WTC11 (cell line): ENCODE data around the gene OGN. TPM values are rescaled to one million over a fixed set of nuclear protein-coding genes. Genes with fewer than 3 reads are reported as not detected.

Experiments
- ATAC-seq: fragments of 200-7000 bp; cut with Tn5 transposase; 2 replicates; pipeline ENCODE4 v1.10.0; 2021; ENCODE audit warnings: mild to moderate bottlenecking, moderate library complexity
- CTCF ChIA-PET: fragments of 300-600 bp; sonication (Branson Sonifier 250); formaldehyde crosslinking; loops from one replicate; lab custom pipeline; 2021; ENCODE audit warnings: antibody characterized with exemption; lab: Charles Lee
- POLR2A ChIA-PET: fragments of 350-600 bp; sonication (Branson Sonifier 250); formaldehyde crosslinking; loops from one replicate; lab custom pipeline; 2021; ENCODE audit warnings: antibody characterized with exemption; lab: Charles Lee
- DNase-seq: peaks from one replicate; pipeline ENCODE4 v3.0.0; 2021; ENCODE audit warnings: low spot score
- H3K27ac Mint-ChIP-seq: 2 replicates; pipeline ENCODE4 v1.8.0; 2021; ENCODE audit warnings: mixed read lengths
- H3K27me3 Mint-ChIP-seq: 2 replicates; pipeline ENCODE4 v1.8.0; 2021; ENCODE audit warnings: low read depth, mild to moderate bottlenecking, moderate library complexity, mixed read lengths
- H3K36me3 Mint-ChIP-seq: 2 replicates; pipeline ENCODE4 v1.8.0; 2021; ENCODE audit warnings: mixed read lengths
- H3K4me1 Mint-ChIP-seq: 2 replicates; pipeline ENCODE4 v1.8.0; 2022; ENCODE audit warnings: mixed read lengths
- H3K4me3 Mint-ChIP-seq: 2 replicates; pipeline ENCODE4 v1.8.0; 2021; ENCODE audit warnings: mild to moderate bottlenecking, moderate library complexity, mixed read lengths
- H3K9me3 Mint-ChIP-seq: 2 replicates; pipeline ENCODE4 v1.8.0; 2021; ENCODE audit warnings: mixed read lengths
- CREB1 ChIP-seq: sonication (generic); formaldehyde crosslinking; IDR thresholded peaks from 2 replicates; pipeline ENCODE4 v1.8.0; 2023; ENCODE audit warnings: mild to moderate bottlenecking, missing genetic modification reagents
- ETV6 ChIP-seq: sonication (generic); formaldehyde crosslinking; IDR thresholded peaks from 2 replicates; pipeline ENCODE4 v1.8.1; 2022; ENCODE audit warnings: mild to moderate bottlenecking, missing genetic modification reagents
- FOXK1 ChIP-seq: sonication (generic); formaldehyde crosslinking; IDR thresholded peaks from 2 replicates; pipeline ENCODE4 v1.8.0; 2022; ENCODE audit warnings: mild to moderate bottlenecking, moderate library complexity, missing genetic modification reagents
- JAZF1 ChIP-seq: fragments of 250-450 bp; sonication (Bioruptor Pico); IDR thresholded peaks from 2 replicates; pipeline ENCODE4 v1.9.0; 2021; ENCODE audit warnings: moderate library complexity, mild to moderate bottlenecking, inconsistent platforms
- SMAD4 ChIP-seq: sonication (generic); formaldehyde crosslinking; IDR thresholded peaks from 2 replicates; pipeline ENCODE4 v1.8.0; 2022; ENCODE audit warnings: mild to moderate bottlenecking, missing genetic modification reagents
- SOX15 ChIP-seq: fragments of 250-450 bp; sonication (Bioruptor Pico); IDR thresholded peaks from 2 replicates; pipeline ENCODE4 v1.9.0; 2021; ENCODE audit warnings: mild to moderate bottlenecking
- ZNF219 ChIP-seq: sonication (generic); formaldehyde crosslinking; IDR thresholded peaks from 2 replicates; pipeline ENCODE4 v1.8.0; 2023; ENCODE audit warnings: missing genetic modification reagents, mild to moderate bottlenecking, borderline replicate concordance
- ZNF396 ChIP-seq: fragments of 250-450 bp; sonication (Bioruptor Pico); IDR thresholded peaks from 2 replicates; pipeline ENCODE4 v1.8.0; 2021; ENCODE audit warnings: mild to moderate bottlenecking, moderate library complexity, borderline replicate concordance
- ZNF416 ChIP-seq: fragments of 250-450 bp; sonication (Bioruptor Pico); IDR thresholded peaks from 2 replicates; pipeline ENCODE4 v1.9.0; 2021; ENCODE audit warnings: mild to moderate bottlenecking, inconsistent platforms
- total RNA-seq: library from RNA; stranded (reverse); gene quantifications from 3 replicates; pipeline ENCODE4 v1.2.3, GENCODE V29; 2021
- TF ChIP-seq, protein P1 (sequence below): sonication (generic); formaldehyde crosslinking; IDR thresholded peaks from 2 replicates; pipeline ENCODE4 v1.8.0; 2023; ENCODE audit warnings: missing genetic modification reagents, mild to moderate bottlenecking, borderline replicate concordance
- TF ChIP-seq, protein P2 (sequence below): sonication (generic); formaldehyde crosslinking; IDR thresholded peaks from 2 replicates; pipeline ENCODE4 v1.8.1; 2023; ENCODE audit warnings: mild to moderate bottlenecking, missing genetic modification reagents
- TF ChIP-seq, protein P3 (sequence below): fragments of 250-450 bp; sonication (Bioruptor Pico); conservative IDR thresholded peaks from 2 replicates; pipeline ENCODE4 v1.9.0; 2021; ENCODE audit warnings: mild to moderate bottlenecking
- TF ChIP-seq, protein P4 (sequence below): sonication (generic); formaldehyde crosslinking; IDR thresholded peaks from 2 replicates; pipeline ENCODE4 v1.8.0; 2023; ENCODE audit warnings: missing genetic modification reagents
- TF ChIP-seq, protein P5 (sequence below): sonication (generic); formaldehyde crosslinking; IDR thresholded peaks from 2 replicates; pipeline ENCODE4 v1.8.0; 2022; ENCODE audit warnings: mild to moderate bottlenecking, missing genetic modification reagents
- TF ChIP-seq, protein P6 (sequence below): sonication (generic); formaldehyde crosslinking; IDR thresholded peaks from 2 replicates; pipeline ENCODE4 v1.8.1; 2023; ENCODE audit warnings: mild to moderate bottlenecking, missing genetic modification reagents, borderline replicate concordance
- TF ChIP-seq, protein P7 (sequence below): sonication (generic); formaldehyde crosslinking; IDR thresholded peaks from 2 replicates; pipeline ENCODE4 v1.8.0; 2022; ENCODE audit warnings: mild to moderate bottlenecking, missing genetic modification reagents
- TF ChIP-seq, protein P8 (sequence below): sonication (generic); formaldehyde crosslinking; IDR thresholded peaks from 2 replicates; pipeline ENCODE4 v1.8.1; 2022; ENCODE audit warnings: mild to moderate bottlenecking, missing genetic modification reagents, moderate library complexity, borderline replicate concordance

The OGN gene
- total RNA-seq, 1 experiment from 2014 or later, result not detected

DNA sequence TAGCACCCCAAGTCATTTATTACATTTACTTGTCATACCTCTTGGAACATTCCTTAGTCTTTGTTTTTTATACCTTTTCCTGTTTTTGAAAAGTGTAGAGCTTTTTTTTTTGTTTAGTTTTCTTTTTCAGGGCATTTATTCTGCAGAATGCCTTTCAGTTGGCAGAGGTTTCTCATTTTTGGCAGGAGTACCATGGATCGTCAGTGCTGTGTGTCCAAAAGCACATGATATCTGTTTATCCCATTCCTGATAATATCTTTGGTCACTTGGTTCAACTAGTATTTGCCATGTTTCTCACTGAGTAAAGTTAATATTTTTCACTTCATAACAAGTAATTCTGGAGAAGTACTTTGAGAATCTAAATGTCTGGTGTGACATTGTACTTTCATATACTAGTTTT lies 10.7 kb downstream of the OGN start:
- H3K9me3 Mint-ChIP-seq, result peaks cover 17% of the 10 kb centered on the region
- TF ChIP-seq, protein P1, sequence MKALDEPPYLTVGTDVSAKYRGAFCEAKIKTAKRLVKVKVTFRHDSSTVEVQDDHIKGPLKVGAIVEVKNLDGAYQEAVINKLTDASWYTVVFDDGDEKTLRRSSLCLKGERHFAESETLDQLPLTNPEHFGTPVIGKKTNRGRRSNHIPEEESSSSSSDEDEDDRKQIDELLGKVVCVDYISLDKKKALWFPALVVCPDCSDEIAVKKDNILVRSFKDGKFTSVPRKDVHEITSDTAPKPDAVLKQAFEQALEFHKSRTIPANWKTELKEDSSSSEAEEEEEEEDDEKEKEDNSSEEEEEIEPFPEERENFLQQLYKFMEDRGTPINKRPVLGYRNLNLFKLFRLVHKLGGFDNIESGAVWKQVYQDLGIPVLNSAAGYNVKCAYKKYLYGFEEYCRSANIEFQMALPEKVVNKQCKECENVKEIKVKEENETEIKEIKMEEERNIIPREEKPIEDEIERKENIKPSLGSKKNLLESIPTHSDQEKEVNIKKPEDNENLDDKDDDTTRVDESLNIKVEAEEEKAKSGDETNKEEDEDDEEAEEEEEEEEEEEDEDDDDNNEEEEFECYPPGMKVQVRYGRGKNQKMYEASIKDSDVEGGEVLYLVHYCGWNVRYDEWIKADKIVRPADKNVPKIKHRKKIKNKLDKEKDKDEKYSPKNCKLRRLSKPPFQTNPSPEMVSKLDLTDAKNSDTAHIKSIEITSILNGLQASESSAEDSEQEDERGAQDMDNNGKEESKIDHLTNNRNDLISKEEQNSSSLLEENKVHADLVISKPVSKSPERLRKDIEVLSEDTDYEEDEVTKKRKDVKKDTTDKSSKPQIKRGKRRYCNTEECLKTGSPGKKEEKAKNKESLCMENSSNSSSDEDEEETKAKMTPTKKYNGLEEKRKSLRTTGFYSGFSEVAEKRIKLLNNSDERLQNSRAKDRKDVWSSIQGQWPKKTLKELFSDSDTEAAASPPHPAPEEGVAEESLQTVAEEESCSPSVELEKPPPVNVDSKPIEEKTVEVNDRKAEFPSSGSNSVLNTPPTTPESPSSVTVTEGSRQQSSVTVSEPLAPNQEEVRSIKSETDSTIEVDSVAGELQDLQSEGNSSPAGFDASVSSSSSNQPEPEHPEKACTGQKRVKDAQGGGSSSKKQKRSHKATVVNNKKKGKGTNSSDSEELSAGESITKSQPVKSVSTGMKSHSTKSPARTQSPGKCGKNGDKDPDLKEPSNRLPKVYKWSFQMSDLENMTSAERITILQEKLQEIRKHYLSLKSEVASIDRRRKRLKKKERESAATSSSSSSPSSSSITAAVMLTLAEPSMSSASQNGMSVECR (CRISPR knock-in tag), result no peak
- no peak for TF ChIP-seq ETV6 (CRISPR knock-in tag)
- TF ChIP-seq, protein P2, sequence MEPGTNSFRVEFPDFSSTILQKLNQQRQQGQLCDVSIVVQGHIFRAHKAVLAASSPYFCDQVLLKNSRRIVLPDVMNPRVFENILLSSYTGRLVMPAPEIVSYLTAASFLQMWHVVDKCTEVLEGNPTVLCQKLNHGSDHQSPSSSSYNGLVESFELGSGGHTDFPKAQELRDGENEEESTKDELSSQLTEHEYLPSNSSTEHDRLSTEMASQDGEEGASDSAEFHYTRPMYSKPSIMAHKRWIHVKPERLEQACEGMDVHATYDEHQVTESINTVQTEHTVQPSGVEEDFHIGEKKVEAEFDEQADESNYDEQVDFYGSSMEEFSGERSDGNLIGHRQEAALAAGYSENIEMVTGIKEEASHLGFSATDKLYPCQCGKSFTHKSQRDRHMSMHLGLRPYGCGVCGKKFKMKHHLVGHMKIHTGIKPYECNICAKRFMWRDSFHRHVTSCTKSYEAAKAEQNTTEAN (CRISPR knock-in tag), result no peak
- TF ChIP-seq ZNF416 (CRISPR knock-in tag), result no peak
- TF ChIP-seq, protein P3, sequence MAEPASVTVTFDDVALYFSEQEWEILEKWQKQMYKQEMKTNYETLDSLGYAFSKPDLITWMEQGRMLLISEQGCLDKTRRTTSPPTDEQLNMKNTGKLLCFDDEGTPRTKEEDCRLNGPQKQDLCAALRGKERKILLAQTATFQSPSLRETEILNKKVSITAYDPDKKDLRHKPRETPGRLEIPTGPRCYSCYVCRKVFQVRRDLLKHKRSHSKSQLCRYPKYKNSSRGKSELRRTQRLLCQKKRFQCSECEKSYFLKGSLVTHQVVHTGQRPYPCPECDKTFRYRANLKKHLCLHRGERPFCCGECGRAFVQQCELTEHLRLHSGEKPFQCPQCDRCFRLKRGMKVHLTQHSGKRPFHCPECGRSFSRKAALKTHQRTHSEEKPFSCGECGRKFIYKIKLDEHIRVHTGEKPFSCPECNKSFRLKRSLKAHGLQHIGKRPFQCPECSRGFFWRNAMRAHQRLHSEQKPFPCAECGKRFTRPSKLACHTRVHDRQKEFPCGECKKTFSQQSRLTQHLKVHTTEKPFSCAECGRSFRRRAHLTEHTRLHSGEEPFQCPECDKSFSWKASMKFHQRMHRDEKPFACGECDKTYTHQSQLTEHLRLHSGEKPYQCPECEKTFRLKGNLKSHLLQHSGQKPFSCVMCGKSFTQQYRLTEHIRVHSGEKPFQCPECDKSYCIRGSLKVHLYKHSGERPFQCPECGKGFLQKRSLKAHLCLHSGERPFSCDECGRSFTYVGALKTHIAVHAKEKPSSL (CRISPR knock-in tag), result no peak
- no peak for TF ChIP-seq SMAD4 (CRISPR knock-in tag)
- TF ChIP-seq, protein P4, sequence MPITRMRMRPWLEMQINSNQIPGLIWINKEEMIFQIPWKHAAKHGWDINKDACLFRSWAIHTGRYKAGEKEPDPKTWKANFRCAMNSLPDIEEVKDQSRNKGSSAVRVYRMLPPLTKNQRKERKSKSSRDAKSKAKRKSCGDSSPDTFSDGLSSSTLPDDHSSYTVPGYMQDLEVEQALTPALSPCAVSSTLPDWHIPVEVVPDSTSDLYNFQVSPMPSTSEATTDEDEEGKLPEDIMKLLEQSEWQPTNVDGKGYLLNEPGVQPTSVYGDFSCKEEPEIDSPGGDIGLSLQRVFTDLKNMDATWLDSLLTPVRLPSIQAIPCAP (CRISPR knock-in tag), result no peak
- no peak for TF ChIP-seq CREB1 (CRISPR knock-in tag)
- no peak for TF ChIP-seq SOX15 (CRISPR knock-in tag)
- TF ChIP-seq ZNF396 (CRISPR knock-in tag), result no peak
- TF ChIP-seq, all 79 proteins: peak for 0
- no peak overlapping the region for H3K27ac Mint-ChIP-seq
- H3K36me3 Mint-ChIP-seq, result peaks cover 7% of the 10 kb centered on the region; the same call in 1 of the 2 replicates
- H3K4me1 Mint-ChIP-seq, result no peaks in the 10 kb centered on the region
- no peak overlapping the region for H3K4me3 Mint-ChIP-seq
- CTCF ChIA-PET, result no interaction called here
- DNase-seq (no peak), ATAC-seq (no peak)
- POLR2A ChIA-PET, result no interaction called here
- H3K27me3 Mint-ChIP-seq, result no peaks in the 10 kb centered on the region

DNA sequence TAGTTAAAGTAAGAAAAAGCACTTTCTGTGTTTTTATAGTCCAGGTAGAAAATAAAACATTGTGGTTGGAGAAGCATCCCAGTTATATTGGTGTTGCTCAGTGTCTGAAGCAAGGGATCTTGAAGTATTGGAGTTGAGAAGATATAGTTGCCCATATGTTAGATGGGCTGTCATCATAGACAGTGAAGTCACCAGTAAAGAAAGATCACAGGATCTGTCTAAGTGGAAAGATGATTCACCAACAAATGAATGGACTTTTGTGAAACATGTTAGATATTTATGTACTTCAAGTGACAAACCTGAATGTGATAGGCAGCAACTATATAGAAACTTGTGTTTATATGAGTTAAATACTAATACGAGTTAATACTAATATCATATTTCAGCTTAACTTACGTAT lies 11.7 kb downstream of the OGN start:
- ChIA-PET POLR2A (no interaction called here), CTCF (no interaction called here)
- Mint-ChIP-seq H3K4me1 (no peaks in the 10 kb centered on the region), H3K27me3 (no peaks in the 10 kb centered on the region), H3K9me3 (peaks cover 8% of the 10 kb centered on the region), H3K4me3 (no peak overlapping the region), H3K27ac (no peak overlapping the region), H3K36me3 (peaks cover 3% of the 10 kb centered on the region; the same call in 1 of the 2 replicates)
- DNase-seq, result no peak
- ATAC-seq, result no peak
- TF ChIP-seq SMAD4 (CRISPR knock-in tag) (no peak), JAZF1 (CRISPR knock-in tag) (no peak), FOXK1 (CRISPR knock-in tag) (no peak), ZNF219 (no peak)
- TF ChIP-seq, protein P5, sequence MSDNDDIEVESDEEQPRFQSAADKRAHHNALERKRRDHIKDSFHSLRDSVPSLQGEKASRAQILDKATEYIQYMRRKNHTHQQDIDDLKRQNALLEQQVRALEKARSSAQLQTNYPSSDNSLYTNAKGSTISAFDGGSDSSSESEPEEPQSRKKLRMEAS (CRISPR knock-in tag), result no peak
- TF ChIP-seq, protein P6, sequence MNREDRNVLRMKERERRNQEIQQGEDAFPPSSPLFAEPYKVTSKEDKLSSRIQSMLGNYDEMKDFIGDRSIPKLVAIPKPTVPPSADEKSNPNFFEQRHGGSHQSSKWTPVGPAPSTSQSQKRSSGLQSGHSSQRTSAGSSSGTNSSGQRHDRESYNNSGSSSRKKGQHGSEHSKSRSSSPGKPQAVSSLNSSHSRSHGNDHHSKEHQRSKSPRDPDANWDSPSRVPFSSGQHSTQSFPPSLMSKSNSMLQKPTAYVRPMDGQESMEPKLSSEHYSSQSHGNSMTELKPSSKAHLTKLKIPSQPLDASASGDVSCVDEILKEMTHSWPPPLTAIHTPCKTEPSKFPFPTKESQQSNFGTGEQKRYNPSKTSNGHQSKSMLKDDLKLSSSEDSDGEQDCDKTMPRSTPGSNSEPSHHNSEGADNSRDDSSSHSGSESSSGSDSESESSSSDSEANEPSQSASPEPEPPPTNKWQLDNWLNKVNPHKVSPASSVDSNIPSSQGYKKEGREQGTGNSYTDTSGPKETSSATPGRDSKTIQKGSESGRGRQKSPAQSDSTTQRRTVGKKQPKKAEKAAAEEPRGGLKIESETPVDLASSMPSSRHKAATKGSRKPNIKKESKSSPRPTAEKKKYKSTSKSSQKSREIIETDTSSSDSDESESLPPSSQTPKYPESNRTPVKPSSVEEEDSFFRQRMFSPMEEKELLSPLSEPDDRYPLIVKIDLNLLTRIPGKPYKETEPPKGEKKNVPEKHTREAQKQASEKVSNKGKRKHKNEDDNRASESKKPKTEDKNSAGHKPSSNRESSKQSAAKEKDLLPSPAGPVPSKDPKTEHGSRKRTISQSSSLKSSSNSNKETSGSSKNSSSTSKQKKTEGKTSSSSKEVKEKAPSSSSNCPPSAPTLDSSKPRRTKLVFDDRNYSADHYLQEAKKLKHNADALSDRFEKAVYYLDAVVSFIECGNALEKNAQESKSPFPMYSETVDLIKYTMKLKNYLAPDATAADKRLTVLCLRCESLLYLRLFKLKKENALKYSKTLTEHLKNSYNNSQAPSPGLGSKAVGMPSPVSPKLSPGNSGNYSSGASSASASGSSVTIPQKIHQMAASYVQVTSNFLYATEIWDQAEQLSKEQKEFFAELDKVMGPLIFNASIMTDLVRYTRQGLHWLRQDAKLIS (CRISPR knock-in tag), result no peak
- TF ChIP-seq, protein P7, sequence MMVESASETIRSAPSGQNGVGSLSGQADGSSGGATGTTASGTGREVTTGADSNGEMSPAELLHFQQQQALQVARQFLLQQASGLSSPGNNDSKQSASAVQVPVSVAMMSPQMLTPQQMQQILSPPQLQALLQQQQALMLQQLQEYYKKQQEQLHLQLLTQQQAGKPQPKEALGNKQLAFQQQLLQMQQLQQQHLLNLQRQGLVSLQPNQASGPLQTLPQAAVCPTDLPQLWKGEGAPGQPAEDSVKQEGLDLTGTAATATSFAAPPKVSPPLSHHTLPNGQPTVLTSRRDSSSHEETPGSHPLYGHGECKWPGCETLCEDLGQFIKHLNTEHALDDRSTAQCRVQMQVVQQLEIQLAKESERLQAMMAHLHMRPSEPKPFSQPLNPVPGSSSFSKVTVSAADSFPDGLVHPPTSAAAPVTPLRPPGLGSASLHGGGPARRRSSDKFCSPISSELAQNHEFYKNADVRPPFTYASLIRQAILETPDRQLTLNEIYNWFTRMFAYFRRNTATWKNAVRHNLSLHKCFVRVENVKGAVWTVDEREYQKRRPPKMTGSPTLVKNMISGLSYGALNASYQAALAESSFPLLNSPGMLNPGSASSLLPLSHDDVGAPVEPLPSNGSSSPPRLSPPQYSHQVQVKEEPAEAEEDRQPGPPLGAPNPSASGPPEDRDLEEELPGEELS, result no peak
- TF ChIP-seq, protein P8, sequence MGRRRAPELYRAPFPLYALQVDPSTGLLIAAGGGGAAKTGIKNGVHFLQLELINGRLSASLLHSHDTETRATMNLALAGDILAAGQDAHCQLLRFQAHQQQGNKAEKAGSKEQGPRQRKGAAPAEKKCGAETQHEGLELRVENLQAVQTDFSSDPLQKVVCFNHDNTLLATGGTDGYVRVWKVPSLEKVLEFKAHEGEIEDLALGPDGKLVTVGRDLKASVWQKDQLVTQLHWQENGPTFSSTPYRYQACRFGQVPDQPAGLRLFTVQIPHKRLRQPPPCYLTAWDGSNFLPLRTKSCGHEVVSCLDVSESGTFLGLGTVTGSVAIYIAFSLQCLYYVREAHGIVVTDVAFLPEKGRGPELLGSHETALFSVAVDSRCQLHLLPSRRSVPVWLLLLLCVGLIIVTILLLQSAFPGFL (CRISPR knock-in tag), result no peak
